H1 (cell line): ENCODE results near the gene CSN1S1. TPM values are rescaled to one million over a fixed set of nuclear protein-coding genes. Genes with fewer than 3 reads are reported as not detected.

Experiments used
- BRCA1 ChIP-seq: IDR thresholded peaks from 2 replicates; pipeline ENCODE4 v1.6.1; 2012; ENCODE audit warnings: low read depth, low read length, improper control_type of control experiment
- E2F6 ChIP-seq: IDR thresholded peaks from 2 replicates; pipeline ENCODE4 v1.6.1; 2012; ENCODE audit warnings: inconsistent platforms
- POU5F1 ChIP-seq: IDR thresholded peaks from 2 replicates; pipeline ENCODE4 v1.6.1; 2011; ENCODE audit warnings: low read depth, mild to moderate bottlenecking, low read length, moderate library complexity
- SAP30 ChIP-seq: fragments of 300-600 bp; sonication (generic); IDR thresholded peaks from 2 replicates; pipeline ENCODE4 v1.7.1; 2012; ENCODE audit warnings: low read length, moderate library complexity, mild to moderate bottlenecking, inconsistent platforms; ENCODE audit not compliant: insufficient read depth, insufficient replicate concordance
- TAF7 ChIP-seq: optimal IDR thresholded peaks from 2 replicates; pipeline ENCODE3; 2011; ENCODE audit warnings: low read depth, mild to moderate bottlenecking, inconsistent platforms, low read length, moderate library complexity, borderline replicate concordance
- polyA plus RNA-seq, 7 experiments: library from polyadenylated mRNA; depleted of rRNA in 3 of 7; stranded (reverse) in 5 of 7; unstranded in 2 of 7; fragments of >200 nt in 5 of 7; fragments of 200-250 nt in 2 of 7; gene quantifications; 1 replicate in 5 of 7; 2 replicates in 1 of 7; 4 replicates in 1 of 7; pipeline versions ENCODE4 v1.2.1 to v1.2.3, GENCODE V29; 2011 to 2013; ENCODE audit warnings: missing spikeins in 2 of 7, mixed read lengths in 2 of 7
- total RNA-seq: library from RNA; stranded (reverse); fragmentation: NEBNext Ultra II Directional; extraction: Animal tissue kit (Norgen Biotek cat#: 25700); gene quantifications from 2 replicates; pipeline ENCODE4 v1.2.1, GENCODE V29; 2021

Gene CSN1S1
- total and polyA plus RNA-seq, 2 of the 8 experiments (the other 6 are each of a cell fraction or from before 2014, with no cell fraction given) = not detected

- TF ChIP-seq SAP30 = no peak
- TF ChIP-seq TAF7 = no peak
- TF ChIP-seq BRCA1 = no peak
- TF ChIP-seq E2F6 = no peak
- TF ChIP-seq POU5F1 = no peak
These were observed at the start of gene CSN1S1 (continued) for GRCh38 chr4:69930768-69931167.
